Muscle layer of colon (tissue), 2 donors: ENCODE results near the gene ARX.

ENCODE experiments used
- H3K27ac ChIP-seq: one replicate; pipeline ENCODE4 v1.7.0; 2013; ENCODE audit warnings: low read depth, mild to moderate bottlenecking, low read length, moderate library complexity
- H3K27me3 ChIP-seq, 2 donors: one replicate each; pipeline ENCODE4 v1.7.0; 2013; ENCODE audit warnings: low read length in 2 of 2, mild to moderate bottlenecking in 2 of 2; ENCODE audit not compliant: insufficient read depth in 2 of 2, control insufficient read depth in 1 of 2
- H3K36me3 ChIP-seq: one replicate; pipeline ENCODE4 v1.7.0; 2013; ENCODE audit warnings: mild to moderate bottlenecking, low read length; ENCODE audit not compliant: insufficient read depth
- H3K4me1 ChIP-seq: one replicate; pipeline ENCODE4 v1.7.0; 2013; ENCODE audit warnings: mild to moderate bottlenecking, low read length; ENCODE audit not compliant: insufficient read depth
- H3K4me3 ChIP-seq, 2 donors: one replicate each; pipeline ENCODE4 v1.7.0; 2013; ENCODE audit warnings: low read length in 2 of 2, low read depth in 1 of 2, mild to moderate bottlenecking in 1 of 2, moderate library complexity in 1 of 2
- H3K9ac ChIP-seq: one replicate; pipeline ENCODE4 v1.7.0; 2013; ENCODE audit warnings: low read length
- H3K9me3 ChIP-seq: one replicate; pipeline ENCODE4 v1.7.0; 2013; ENCODE audit warnings: mild to moderate bottlenecking, low read length
- donor health status: abdominal sarcoma.
- donor health status: Adenocarcinoma of cecum.

Gene ARX

DNA sequence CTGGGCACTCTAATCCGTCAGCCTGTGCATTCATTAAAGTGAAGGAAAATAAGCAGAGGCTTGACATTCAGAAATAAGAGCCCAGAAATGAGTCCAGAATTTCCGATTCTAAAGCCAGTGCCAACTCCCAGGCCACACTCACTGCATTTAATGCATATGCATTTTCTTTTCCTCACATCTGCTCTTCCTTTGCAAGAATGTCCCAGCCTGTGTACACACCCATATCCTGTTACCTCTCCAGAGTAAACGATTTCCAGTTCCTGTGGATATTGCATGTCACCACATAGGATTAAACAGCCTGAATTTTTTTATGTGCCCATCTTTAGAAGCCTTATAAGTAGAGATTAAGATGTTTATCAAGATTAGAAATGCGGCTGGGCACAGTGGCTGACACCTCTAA, 27.5 kb downstream of the ARX start:
- H3K9me3 ChIP-seq: no peaks in the 10 kb centered on the region
- no peak overlapping the region for H3K9ac ChIP-seq
- no peaks in the 10 kb centered on the region for H3K27me3 ChIP-seq
- no peak overlapping the region for H3K4me3 ChIP-seq
- H3K27ac ChIP-seq: no peak overlapping the region
- no peaks in the 10 kb centered on the region for H3K4me1 ChIP-seq
- no peaks in the 10 kb centered on the region for H3K36me3 ChIP-seq

DNA sequence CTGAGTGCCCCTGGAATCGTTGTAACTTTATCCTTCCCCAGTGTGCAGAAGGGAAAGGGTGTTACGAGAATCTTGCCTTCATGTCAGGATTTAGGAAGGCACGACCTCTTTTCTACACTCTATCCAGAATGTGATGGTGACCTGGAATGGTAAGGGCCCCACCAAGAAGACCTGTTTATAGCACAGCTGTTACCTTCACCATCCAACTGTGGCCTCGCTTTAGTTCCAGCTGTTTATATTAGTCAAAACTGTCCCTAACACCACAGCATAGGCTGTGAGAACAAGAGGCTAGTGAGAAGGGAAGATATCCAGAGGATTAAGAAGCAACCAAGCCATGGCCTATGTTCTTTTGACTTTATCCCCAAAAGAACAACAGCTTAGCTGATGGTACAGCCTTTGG, 28.0 kb downstream of the ARX start:
- H3K27me3 ChIP-seq: no peaks in the 10 kb centered on the region
- H3K9me3 ChIP-seq: no peaks in the 10 kb centered on the region
- no peak overlapping the region for H3K9ac ChIP-seq
- no peaks in the 10 kb centered on the region for H3K36me3 ChIP-seq
- H3K4me1 ChIP-seq: no peaks in the 10 kb centered on the region
- H3K27ac ChIP-seq: no peak overlapping the region
- no peak overlapping the region for H3K4me3 ChIP-seq

DNA sequence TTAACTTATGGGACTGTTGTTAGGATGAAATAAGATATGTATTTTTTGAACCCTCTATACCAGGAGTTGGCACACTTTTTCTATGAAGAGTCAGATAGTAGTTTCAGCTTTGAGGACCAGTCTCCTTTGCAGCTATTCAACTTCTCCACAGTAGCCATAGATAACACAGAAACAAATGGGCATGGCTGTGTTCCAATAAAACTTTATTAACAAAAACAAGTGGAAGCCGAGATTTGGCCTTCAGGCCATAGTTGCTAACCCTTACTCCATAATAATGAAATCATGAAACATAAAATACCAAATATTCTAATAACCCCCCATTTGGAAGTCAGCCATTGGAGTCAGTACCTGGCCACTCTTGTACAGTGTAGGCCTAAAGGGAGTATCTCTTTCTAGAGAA, 30.6 kb downstream of the ARX start:
- H3K9me3 ChIP-seq: no peaks in the 10 kb centered on the region

DNA sequence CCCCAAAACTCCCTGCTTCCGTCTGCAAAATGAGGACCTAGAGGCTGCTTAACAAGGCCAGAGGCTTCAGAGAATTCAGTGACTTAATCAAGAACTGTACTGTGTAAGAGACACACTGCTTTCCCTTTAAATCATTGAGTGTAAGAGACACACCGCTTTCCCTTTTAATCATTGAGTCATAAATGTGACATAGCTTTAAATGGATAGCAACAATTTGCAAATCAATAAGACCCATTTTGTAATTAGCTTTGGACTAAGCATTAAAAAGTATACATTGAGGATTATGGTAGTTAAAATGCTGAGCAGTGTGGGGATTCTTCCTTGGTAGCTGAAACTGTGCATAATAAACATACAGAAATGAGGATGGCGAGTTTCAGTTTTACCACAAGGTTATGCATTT, 31.8 kb downstream of the ARX start:
- no peaks in the 10 kb centered on the region for H3K4me1 ChIP-seq
- no peak overlapping the region for H3K9ac ChIP-seq
- no peaks in the 10 kb centered on the region for H3K9me3 ChIP-seq
- H3K4me3 ChIP-seq: no peak overlapping the region
- H3K36me3 ChIP-seq: no peaks in the 10 kb centered on the region
- no peak overlapping the region for H3K27ac ChIP-seq
- no peaks in the 10 kb centered on the region for H3K27me3 ChIP-seq

More for the DNA sequence above, 30.6 kb downstream of the ARX start:
- Histone ChIP-seq H3K27me3 (no peaks in the 10 kb centered on the region), H3K4me1 (no peaks in the 10 kb centered on the region), H3K9ac (no peak overlapping the region), H3K36me3 (no peaks in the 10 kb centered on the region), H3K4me3 (no peak overlapping the region), H3K27ac (no peak overlapping the region)

DNA sequence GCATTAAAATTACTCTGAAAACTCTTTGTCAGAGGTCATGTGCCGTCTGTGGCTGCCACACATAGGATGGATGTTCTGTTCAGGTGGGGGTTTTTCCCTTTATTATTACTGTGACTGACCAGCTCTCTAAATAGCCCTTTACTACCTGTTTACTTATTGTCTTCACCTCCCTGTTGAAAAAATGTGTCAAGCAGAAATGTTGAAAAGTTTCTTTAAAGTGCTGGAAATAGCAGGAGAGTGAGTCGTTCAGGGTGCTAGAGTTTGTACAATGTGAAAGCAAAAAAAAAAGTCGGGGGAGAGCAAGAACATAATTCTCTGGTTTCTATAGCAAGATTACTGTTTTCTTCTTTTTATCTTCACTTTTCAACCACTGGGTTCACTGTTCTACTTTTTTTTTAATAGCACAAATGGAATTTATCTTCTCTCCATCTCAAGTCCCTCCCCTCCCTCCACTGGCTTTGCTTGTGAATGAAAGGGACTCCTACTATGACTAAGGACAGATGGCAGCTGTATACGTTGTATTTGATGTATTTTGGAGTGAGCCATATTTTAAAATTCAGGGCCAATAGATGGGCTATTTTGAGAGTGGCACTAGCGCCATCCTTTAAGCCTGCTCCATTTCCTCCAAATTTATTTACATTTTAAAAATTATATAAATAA, 33.3 kb downstream of the ARX start:
- no peaks in the 10 kb centered on the region for H3K4me1 ChIP-seq
- H3K9me3 ChIP-seq: no peaks in the 10 kb centered on the region
- no peak overlapping the region for H3K9ac ChIP-seq
- H3K36me3 ChIP-seq: no peaks in the 10 kb centered on the region
- no peak overlapping the region for H3K4me3 ChIP-seq
- H3K27me3 ChIP-seq: no peaks in the 10 kb centered on the region
- H3K27ac ChIP-seq: no peak overlapping the region

DNA sequence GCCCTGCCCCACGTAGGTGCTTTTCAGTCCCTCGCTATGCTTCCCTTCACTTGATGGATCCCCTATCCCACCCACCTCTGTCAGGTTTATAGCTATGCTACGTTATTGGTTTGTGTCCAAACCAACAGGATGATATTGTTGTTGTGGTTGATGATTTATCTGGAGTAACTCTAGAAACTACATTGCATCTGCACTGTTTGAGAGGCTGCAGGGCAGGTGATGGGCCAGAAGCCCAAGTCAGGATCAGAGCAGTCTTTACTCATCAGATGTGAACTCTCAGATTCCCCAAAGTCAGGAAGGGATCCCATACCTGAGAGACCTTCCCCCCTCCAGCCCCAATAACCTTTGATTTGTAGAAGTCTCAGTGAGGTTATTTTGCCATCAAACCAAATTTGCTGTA, 34.7 kb downstream of the ARX start:
- no peaks in the 10 kb centered on the region for H3K36me3 ChIP-seq
- no peaks in the 10 kb centered on the region for H3K9me3 ChIP-seq
- H3K9ac ChIP-seq: no peak overlapping the region
- H3K4me3 ChIP-seq: no peak overlapping the region
- no peaks in the 10 kb centered on the region for H3K4me1 ChIP-seq
- no peaks in the 10 kb centered on the region for H3K27me3 ChIP-seq
- H3K27ac ChIP-seq: no peak overlapping the region

DNA sequence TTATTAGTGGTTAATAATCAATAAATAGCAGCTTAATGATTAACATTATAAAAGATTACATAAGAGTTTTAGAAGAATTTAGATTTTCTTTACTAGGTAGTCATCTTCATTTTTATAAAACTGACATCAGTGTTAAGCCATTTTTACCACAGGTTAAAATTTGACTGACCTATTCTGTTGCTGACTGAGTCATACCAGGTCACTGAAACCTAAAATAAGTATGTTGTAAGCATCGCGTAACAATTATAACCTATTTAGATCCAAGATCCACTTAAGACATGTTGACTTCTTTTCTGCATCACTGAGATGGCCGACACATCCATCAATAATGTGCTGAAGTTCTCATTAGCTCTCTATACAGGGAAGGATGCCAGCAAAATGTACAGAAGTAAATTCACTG, 36.7 kb downstream of the ARX start:
- Histone ChIP-seq H3K4me3 (no peak overlapping the region), H3K36me3 (no peaks in the 10 kb centered on the region), H3K4me1 (no peaks in the 10 kb centered on the region), H3K9ac (no peak overlapping the region), H3K9me3 (no peaks in the 10 kb centered on the region), H3K27me3 (no peaks in the 10 kb centered on the region), H3K27ac (no peak overlapping the region)

DNA sequence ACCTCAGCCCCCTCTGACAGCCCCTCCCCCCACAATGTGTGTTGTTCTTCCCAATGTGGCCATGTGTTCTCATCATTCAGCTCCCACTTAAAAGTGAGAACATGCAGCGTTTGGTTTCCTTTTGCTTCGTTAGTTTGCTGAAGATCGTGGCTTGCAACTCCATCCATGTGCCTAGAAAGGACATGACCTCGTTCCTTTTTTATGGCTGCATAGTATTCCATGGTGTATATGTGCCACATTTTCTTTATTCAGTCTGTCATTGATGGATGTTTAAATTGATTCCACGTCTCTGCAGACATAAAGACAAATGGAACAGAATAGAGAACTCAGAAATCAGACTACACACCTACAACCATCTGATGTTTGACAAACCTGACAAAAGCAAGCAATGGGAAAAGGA, 46.0 kb downstream of the ARX start:
- Histone ChIP-seq H3K9ac (no peak overlapping the region), H3K4me3 (no peak overlapping the region), H3K36me3 (no peaks in the 10 kb centered on the region), H3K27me3 (no peaks in the 10 kb centered on the region), H3K9me3 (no peaks in the 10 kb centered on the region), H3K27ac (no peak overlapping the region), H3K4me1 (no peaks in the 10 kb centered on the region)

DNA sequence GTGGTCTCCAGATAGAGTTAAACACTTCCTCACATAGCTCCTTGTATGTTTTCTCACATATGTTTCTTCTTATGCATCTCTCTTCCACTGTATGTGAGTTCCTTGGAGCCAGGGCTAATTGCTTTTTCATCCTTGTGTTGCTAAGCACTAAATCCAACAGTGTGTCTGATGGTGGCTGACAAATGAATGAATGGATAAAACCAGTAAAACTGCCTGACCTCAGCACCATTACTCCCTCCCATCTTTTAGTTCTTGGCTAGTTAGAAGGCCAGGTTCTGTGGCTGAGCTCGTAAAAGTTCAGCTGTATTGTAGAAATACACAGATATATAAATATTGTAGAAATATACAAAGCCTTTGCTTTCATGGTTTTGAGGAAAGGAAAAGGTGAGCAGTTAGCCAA, 50.4 kb downstream of the ARX start:
- Histone ChIP-seq H3K27ac (no peak overlapping the region), H3K4me1 (no peaks in the 10 kb centered on the region), H3K36me3 (no peaks in the 10 kb centered on the region), H3K9me3 (no peaks in the 10 kb centered on the region), H3K27me3 (no peaks in the 10 kb centered on the region), H3K4me3 (no peak overlapping the region), H3K9ac (no peak overlapping the region)

DNA sequence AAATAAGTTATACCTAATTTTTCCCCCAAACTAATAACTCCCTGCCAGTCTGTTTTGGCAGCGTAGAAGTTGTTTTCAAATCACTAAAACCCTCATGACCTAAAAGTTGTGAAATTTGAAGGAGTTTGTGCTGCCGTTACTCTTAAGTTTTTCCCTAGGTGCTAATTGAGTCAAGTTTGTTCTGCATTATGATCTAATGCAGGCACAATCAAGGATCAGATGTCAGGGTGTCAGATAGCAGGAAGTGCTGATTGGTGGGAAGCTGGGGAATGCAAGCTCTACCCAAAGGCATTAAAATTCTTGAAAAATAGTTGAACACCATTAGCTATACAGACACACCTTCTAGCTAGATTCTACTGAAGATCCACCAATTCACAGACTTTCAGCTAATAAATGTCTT, 51.9 kb downstream of the ARX start:
- Histone ChIP-seq H3K36me3 (no peaks in the 10 kb centered on the region), H3K4me3 (no peak overlapping the region), H3K9ac (no peak overlapping the region), H3K4me1 (no peaks in the 10 kb centered on the region), H3K9me3 (no peaks in the 10 kb centered on the region), H3K27ac (no peak overlapping the region), H3K27me3 (no peaks in the 10 kb centered on the region)

DNA sequence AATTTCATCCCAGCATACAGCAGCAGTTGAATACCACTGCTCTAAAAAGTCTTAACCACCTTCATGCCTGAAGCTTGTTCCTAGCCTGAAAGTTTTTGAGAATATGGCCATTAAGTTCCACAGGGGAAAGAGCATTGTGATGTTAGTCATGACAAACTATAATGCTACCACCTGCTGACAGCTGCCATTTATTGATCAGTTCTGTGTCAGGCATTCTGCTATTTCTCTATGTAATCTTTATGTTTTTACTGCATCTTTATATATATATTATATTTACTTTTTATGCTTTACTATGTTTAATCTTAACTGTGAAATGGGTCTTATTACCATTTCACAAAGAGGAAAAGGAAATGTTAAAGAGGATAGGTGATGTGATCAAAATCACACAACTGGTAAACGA, 54.0 kb downstream of the ARX start:
- no peaks in the 10 kb centered on the region for H3K36me3 ChIP-seq

DNA sequence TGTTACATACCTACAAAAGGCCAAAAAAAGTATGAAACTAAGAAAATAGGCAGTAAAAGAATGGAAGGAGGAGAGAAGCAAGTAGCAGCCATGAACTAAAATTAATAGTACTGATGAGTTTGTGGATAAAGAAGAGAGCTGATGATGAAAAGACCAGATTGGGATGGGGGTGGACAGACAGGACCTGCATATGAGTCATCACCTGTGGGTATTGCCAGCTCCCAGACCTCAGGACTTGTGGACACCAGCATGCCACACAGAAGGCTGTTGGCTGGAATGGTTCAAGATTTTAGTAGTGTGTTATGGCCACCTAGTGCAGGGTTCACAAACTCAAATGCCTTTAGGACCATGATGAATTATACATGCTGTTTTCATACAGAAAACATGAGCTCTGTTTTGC, 58.9 kb downstream of the ARX start:
- H3K9me3 ChIP-seq: no peaks in the 10 kb centered on the region
- no peaks in the 10 kb centered on the region for H3K36me3 ChIP-seq
- no peaks in the 10 kb centered on the region for H3K27me3 ChIP-seq
- no peak overlapping the region for H3K27ac ChIP-seq
- no peaks in the 10 kb centered on the region for H3K4me1 ChIP-seq
- H3K4me3 ChIP-seq: no peak overlapping the region
- H3K9ac ChIP-seq: no peak overlapping the region

More for the DNA sequence above, 54.0 kb downstream of the ARX start:
- Histone ChIP-seq H3K9me3 (no peaks in the 10 kb centered on the region), H3K4me1 (no peaks in the 10 kb centered on the region), H3K27ac (no peak overlapping the region), H3K27me3 (no peaks in the 10 kb centered on the region), H3K4me3 (no peak overlapping the region), H3K9ac (no peak overlapping the region)
